Fibroblast of mammary gland (primary cell): ENCODE results near the gene BTG1.

ENCODE experiments used
- DNase-seq: peaks from one replicate; pipeline ENCODE4 v3.0.0-alpha.2; 2010; ENCODE audit warnings: low read depth
- H3K4me3 ChIP-seq: 2 replicates; pipeline ENCODE4 v1.5.1; 2011; ENCODE audit warnings: low read depth, mild to moderate bottlenecking, low read length, moderate library complexity; ENCODE audit not compliant: control insufficient read depth
- CTCF ChIP-seq: conservative IDR thresholded peaks from 2 replicates; pipeline ENCODE4 v1.5.1; 2011; ENCODE audit warnings: low read depth, low read length, inconsistent platforms; ENCODE audit not compliant: control insufficient read depth, insufficient read depth

BTG1 gene

GRCh38 chr12:92156704-92157395, 11.2 kb upstream of the BTG1 start:
- no peak overlapping the region for H3K4me3 ChIP-seq
- no peak for TF ChIP-seq CTCF
- DNase-seq = no peak

- no peak for DNase-seq
- no peak for TF ChIP-seq CTCF
- no peak overlapping the region for H3K4me3 ChIP-seq
These were observed 10.5 kb upstream of the BTG1 start for GRCh38 chr12:92156139-92156538.

- TF ChIP-seq CTCF = no peak
- no peak for DNase-seq
- no peak overlapping the region for H3K4me3 ChIP-seq
These were observed 10.1 kb upstream of the BTG1 start for GRCh38 chr12:92155733-92156132.

- TF ChIP-seq CTCF = no peak
- H3K4me3 ChIP-seq = no peak overlapping the region
- no peak for DNase-seq
These were observed 6.3 kb upstream of the BTG1 start for GRCh38 chr12:92151916-92152315.

GRCh38 chr12:92149563-92149962, 3.9 kb upstream of the BTG1 start:
- H3K4me3 ChIP-seq = no peak overlapping the region
- DNase-seq = no peak
- TF ChIP-seq CTCF = no peak

- TF ChIP-seq CTCF = no peak
- no peak for DNase-seq
- H3K4me3 ChIP-seq = no peak overlapping the region
These were observed 1.8 kb upstream of the BTG1 start for GRCh38 chr12:92147491-92147890.
